HG03175 (cell line): ENCODE measurements around the gene NACA2.
"Not testable (repeated sequence)": the region's sequence is repeated elsewhere in the genome, so short reads cannot be mapped to it uniquely, and the experiment has no call there.

Experiments used
- ATAC-seq: cut with Tn5 transposase; IDR thresholded peaks from one replicate; pipeline ENCODE4 v1.9.1; 2021; ENCODE audit warnings: mild to moderate bottlenecking, moderate library complexity; ENCODE audit not compliant: unreplicated experiment

The NACA2 gene

DNA sequence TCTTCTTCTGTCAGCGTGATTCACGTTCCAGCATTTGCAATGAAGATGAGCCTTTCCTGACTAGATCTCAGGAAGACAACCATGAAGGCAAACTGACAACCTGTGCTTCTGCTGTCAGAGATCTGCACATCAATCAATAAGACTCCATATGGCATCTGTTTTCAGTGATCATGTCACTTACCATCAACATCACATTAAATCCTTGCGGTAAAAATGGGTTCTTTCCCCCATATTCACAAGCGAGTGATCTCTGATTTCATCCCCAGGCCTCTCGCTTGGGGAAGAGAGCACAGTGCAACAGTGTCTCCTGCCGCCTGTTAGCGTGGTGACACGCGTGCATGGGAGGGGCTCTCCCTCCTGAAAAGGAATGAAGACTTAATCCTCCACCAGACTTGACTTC is 11.1 kb downstream of the NACA2 start:
- ATAC-seq = no peak

DNA sequence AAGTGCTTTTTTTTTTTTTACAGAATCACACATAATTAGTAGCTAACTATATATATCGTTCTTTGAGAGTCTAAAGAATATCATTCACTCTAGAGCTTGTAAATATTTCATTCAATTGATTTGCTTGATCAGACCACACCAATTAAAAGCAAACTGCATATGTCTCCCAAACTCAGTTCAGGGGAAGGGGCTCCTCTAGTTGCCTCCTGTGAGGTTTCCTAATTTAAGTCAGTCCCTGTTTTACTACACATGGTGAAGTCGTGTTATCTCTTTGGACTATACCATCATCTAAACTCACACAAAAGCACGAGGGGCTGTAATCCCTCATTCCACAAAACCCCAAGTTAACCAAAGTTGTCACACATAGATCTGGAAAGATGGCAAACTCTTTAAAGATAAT is 11.7 kb downstream of the NACA2 start:
- ATAC-seq = no peak

DNA sequence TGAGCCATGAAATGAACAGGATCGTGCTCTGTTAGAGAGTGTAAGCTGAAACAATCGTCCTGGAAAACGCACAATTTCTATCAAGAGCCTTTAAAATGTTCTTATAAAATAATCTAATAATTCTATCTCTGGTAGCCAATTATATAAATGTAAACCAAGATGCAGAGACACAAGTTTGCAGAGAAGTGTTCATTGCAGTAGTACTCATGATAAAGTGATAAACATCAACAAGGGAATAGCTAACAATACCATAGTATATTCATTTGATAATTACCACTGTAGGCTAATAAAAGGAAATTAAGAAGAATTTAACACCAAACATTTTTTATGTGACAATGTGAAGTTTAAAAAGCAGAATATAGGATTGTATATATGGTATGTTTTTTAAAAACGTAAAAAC is 12.4 kb downstream of the NACA2 start:
- ATAC-seq = no peak

DNA sequence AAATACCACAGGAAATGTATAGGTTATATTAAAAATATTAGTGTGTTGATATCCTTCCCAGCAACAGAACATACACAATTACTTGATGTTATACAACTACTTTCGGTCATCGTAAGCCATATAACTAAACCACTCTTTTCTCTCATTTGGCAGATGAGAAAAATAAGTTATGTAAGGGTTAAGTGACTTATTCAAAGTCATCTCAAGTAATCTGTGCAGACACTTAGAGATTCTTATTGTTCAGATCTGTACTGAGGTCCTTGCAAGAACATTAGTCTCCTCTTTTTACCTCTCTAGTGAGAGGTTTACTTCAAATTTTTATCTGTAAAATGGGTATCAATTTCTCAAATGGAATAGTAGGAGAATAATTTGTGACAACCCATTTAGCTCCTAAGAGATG is 15.0 kb downstream of the NACA2 start:
- ATAC-seq = no peak

DNA sequence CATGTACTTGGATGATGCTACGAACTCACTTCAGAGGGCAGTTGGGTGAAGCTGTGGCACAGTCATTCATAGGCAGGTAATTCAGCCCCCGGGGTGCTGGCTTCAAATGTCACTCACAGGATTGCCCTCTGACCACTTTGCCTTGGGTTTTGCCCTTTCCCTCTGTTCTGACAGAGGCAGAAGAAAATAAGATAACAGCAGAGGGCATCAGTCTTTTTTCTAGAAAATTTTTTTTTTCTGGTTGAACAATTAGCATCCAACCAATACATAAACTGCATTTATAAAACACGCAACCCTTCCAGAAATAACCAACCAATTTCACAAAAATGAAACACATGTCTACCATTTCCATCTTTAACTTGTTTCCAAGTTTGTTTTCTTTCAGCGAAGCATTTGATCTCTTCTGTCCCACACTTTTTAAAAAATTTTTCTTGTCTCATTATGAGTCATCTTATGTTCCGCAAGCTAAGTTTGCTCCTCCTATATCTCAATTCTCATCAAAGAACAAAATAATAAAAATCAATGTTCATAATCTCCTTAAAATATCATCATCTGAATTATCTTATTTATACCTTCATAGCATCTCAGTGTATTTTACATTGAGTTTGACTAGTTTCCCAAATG is 15.6 kb downstream of the NACA2 start:
- no peak for ATAC-seq

DNA sequence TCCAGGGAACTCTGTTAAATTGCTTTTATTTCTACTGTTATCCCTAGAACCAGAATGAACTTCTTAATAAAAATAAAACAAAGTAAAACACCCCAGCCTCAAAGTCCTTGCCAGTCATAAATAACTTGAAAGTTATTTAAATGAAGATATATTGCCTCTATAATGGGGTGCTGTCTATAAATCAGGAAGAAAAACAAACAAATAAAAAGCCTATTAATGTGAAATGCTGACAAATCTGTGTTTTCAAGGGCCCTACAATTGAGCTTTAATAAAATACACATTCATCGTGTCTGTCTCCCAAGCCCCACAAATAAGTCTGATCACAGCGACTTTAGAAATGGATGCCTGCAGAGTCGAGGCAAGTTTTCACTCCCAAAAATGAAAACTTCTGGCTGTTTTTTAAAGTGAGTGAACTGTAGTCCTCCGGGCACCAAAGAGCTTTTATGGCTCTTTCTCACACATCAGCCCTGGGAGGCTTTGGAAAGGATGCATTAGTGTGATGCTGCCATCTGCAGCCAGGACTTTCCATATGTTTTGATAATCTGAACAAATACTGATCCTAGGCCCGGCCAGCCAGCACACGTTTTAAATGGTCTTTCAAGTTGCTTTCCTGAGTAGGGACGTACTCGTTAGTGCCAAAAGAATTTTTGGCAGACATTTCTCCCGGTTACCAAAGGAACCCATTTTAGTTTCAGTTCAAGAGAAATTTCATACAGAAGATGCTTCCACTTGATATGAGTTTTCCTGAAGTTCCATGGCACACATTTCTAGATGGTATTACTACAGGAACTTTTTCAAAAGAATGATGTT is 16.3 kb downstream of the NACA2 start:
- no peak for ATAC-seq

DNA sequence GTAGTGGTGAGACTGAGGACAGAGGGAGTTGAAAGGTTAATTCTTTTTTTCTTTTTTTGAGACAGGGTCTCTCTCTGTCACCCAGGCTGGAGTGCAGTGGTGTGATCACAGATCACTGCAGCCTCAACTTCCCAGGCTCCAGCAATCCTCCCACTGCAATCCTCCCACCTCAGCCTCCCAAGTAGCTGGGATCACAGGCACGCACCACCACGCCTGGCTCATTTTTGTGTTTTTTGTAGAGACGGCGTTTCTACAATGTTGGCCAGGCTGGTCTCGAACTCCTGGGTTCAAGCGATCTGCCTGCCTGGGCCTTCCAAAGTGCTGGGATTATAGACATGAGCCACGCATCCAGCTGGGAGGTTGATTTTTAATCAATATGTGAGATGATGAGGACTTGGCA is 18.5 kb downstream of the NACA2 start:
- ATAC-seq = not testable (repeated sequence)

DNA sequence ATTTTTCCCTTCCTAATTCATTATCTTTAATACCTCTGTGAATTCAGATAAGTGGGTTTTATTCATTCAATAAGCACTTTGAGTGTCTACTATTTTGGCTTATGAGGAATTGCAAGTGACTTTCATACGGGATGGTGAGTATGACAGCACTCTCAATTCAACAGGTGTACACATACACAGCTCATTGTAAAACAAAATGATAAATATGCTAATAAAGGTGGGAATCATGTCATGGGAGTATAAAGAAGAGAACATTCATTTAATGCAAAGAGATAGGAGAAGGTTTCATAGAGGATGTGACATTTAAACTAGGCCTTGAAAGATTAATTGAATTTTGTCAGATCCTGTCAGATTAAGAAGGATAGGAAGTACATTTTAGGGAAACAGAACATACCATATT is 19.4 kb downstream of the NACA2 start:
- no peak for ATAC-seq

DNA sequence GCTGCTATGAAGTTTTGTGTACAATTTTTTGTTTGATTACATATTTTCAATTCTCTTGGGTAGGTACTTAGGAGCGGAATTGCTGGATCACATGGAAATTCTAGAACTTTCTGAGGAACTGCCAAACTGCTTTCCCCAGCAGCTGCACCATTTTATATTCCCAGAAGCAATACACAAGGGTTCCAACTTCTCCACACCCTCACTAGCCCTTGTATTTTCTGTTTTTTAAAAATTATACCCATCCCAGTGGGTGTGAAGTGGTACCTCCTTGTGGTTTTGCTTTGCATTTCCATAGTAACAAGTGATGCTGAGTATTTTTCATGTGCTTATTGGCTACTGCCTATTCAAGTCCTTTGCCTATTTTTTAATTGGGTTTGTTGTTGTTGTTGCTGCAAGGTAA is 20.9 kb downstream of the NACA2 start:
- no peak for ATAC-seq

DNA sequence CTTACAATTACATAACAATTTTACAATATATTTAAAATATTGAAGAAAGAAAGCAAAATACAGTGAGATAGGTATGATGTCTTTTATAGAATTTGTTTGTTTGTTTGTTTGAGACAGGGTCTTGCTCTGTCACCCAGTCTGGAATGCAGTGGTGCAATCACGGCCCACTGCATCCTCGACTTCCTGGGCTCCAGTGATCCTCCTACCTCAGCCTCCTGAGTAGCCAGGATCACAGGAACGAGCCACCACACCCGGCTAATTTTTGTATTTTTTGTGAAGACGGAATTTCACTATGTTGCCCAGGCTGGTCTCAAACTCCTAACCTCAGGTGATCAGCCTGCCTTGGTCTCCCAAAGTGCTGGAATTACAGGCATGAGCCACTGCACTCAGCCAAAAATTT is 21.5 kb downstream of the NACA2 start:
- not testable (repeated sequence) for ATAC-seq

DNA sequence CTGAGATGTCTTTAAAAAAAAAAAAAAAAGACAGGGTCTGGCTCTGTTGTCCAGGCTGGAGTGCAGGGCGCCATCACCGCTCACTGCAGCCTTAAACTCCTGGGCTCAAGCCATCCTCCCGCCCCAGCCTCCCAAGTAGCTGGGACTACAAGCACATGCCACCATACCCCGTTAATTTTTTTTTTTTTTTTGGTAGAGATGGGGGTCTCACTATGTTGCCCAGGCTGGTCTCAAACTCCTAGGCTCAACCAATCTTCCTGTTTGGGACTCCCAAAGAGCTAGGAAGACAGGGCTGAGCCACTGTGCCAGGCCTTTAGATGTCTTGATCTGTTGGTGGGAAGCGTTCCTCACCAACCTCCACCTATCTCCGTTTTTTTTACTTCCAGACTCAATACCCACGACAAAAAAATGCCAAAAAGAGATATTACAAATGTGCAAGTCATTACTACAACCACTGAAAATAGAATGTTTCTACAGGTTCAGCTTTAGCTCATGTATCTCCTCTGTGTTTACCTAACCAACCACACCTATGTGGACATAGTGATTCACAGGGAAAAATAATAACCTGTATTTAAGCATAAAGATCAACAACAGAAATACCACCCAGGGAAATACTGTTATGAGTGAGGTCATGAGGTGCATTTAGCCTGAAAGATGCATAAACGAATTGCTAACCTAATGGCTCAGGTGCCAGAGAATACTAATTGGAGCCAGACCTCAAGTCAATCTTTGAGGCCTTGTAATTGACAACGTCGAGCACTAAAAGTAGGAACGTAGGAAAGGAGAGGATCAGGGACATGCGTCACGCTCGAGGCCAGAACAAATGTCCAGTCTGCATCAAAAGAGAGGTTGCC is 22.6 kb downstream of the NACA2 start:
- ATAC-seq = no peak

DNA sequence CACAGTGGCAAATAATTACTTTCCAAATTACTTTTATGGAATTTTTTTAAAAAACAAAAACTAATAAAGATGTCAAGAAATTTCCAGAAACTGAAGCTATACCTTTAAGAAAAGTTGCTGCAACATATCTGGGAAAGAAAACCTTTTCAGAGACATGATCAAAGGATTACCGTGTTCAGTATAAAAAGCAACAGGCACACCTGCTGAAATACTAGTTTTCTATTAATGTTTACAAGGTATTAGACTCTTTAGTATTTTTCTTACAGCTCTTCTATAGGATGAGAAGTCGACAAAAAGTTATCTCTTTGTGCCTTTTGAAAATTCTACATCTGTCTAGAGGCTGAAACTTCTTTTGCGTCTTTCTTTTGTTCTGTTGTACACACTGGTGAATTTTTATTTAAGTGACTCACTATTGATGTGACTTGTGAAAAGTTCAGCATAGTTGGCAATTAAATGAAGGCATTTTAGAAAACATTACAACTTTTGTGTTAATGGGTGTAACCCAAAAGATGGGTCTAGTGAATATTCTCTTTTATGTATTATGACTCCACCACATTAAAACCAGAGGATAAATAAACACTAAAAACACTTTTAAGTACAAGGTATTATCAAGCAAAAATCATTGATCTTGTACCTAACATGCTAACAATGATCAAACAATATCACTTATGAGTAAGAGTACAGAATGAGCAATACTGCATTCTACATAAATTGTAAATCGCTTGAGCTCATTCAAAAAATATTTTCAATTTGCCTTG is 23.8 kb downstream of the NACA2 start:
- ATAC-seq = no peak

DNA sequence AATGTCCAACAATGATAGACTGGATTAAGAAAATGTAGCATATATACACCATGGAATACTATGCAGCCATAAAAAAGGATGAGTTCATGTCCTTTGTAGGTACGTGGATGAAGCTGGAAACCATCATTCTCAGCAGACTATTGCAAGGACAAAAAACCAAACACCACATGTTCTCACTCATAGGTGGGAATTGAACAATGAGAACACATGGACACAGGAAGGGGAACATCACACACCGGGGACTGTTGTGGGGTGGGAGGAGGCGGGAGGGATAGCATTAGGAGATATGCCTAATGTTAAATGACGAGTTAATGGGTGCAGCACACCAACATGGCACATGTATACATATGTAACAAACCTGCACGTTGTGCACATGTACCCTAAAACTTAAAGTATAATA is 24.6 kb downstream of the NACA2 start:
- not testable (repeated sequence) for ATAC-seq

DNA sequence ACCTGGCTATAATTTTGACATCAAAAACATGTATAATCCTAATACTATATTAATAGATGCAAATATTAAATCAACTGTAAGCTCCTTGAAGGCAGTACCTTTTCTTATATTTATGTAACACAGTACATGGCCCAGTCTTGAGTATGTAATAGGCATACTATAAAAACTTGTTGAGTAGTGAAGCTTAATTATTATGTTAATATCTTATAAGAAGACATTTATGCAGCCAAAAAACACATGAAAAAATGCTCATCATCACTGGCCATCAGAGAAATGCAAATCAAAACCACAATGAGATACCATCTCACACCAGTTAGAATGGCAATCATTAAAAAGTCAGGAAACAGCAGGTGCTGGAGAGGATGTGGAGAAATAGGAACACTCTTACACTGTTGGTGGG is 25.2 kb downstream of the NACA2 start:
- not testable (repeated sequence) for ATAC-seq

DNA sequence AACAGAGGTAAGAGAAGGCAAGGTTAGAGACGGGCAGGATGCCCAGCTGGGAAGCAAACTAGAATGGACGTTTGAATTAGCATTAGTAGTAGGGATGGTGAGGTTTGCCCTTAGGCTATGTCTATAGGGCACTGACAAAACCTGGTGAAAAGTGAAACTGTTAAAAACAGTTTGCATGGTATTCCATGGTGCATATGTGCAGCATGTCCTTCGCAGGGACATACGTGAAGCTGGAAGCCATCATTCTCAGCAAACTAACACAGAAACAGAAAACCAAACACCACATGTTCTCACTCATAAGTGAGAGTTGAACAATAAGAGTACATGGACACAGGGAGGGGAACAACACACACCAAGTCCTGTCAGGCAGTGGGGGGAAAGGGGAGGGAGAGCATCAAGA is 25.8 kb downstream of the NACA2 start:
- ATAC-seq = no peak

DNA sequence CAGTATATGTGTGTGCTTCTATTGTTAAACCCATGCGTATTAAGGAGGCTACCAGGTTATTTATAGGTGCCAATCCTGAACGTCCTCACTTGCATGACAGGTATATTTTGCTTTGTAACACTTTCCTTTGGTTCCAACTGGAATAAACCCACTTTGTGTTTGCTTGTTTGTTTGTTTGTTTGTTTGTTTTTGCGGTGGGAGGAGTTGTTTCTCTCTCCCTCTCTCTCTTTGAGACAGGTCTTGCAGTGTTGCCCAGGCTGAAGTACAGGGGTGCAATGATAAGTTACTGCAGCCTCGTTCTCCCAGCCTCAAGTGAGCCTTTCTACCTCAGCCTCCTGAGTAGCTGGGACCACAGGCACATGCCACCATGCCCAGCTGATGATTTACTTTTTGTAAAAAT is 28.7 kb downstream of the NACA2 start:
- no peak for ATAC-seq

DNA sequence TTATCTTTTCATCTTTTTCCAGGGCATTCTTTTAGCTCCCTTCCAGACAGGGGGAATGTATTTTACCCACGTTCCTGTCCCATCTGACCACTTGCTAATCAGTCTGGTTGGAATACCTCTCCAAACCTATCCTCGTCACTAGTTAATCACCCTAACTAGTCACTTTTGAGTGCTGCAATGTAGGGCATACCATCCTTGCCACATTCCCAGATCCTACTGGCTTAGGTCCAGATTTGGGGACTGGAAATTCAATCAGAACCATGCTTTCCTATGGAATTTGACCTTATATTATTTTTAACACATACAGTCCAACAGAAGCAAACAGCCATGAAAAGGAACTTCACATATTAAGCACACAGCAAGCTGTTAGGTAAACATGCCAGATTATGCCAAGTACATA is 29.7 kb downstream of the NACA2 start:
- no peak for ATAC-seq

DNA sequence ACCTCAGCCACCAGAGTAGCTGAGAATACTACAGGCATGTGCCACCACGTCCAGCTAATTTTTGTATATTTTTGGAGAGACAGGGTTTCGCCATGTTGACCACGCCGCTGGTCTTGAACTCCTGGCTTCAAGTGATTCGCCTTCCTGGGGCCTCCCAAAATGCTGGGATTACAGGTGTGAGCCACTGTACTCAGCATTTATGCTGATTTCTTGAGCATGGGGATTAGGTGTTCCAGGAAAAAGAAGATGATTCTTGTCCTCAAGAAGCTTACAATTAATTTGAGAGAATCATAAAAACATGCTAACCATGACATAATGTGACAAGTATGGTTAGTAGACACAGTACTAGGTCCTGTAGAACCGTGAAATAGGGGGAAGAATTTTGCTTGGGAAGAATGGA is 30.9 kb downstream of the NACA2 start:
- ATAC-seq = no peak

DNA sequence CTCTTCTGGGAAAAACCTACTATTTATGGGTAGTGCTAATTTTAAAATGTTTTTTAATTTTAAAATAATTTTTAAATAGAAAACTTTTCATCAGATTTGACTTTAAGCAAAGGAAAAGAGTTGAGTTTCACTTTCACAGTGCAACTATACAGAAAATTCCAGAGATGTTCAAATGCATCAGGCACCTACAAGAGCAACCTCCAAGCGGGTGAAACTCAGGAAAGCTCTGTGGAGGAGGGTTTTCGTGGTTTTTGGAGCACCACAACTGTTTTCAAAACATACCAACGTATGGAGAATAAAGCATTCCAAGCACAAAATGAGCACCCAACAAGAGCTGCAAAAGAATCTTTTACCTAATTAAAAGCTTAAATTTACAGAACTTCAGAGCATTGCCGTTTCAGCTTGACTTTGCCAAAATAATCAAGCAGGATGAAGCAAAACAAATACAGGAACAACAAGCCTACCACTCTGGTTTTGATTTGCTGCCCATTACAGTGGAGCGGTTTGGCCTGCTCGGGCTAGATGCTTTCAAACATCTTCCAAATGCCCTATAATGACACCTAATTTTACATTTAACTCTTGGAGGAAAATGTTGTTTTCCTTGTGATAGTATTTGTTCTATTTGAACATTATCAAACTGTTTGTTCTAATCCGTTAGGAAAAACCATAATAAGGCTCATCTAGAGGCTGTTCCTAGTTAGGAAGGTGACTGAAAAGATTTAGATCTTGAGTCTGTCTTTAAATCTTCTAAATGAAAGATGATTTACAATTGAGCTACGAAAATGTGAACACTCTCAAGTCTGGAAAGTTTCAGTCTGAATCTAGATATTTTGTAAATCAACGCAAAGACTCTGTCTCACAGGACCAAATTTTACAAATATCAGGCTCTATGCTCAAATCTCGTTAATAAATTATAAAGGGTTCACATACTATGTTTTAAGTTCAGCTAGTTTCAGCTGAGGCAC is 34.5 kb downstream of the NACA2 start:
- no peak for ATAC-seq

DNA sequence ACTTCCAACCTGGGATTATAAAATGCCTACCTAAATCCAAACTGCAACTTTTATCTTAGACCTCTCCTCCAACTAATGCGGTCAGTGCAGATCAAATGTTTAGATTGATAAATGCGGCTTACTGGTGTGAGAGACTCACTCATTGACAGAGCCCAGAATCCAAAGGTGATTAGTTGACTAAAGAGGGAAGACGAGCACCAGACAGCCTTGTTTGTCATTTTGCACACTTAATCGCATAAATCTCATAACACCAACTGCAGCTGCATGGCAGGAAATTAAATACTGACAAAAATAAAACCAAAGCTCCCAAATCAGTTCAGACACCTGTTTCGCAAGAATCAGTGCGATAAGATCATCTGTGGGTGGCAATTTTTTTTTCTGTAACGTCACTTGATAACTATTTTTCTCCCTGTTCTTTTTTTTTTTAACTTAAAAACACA is 35.9 kb downstream of the NACA2 start:
- no peak for ATAC-seq
